Measurements from ENCODE around the gene GMIP. TPM values are rescaled to one million over a fixed set of nuclear protein-coding genes. Genes with fewer than 3 reads are reported as not detected.

The GMIP gene
- total and polyA plus RNA-seq, 2 experiments from 2014 or later, result 5.1 to 22.1 TPM

- H3K79me2 ChIP-seq (replicated peaks; ENCODE audit: insufficient read depth), result no peaks in the 10 kb centered on the region
- H3K27ac ChIP-seq (ENCODE audit: low read depth), result peak overlapping the region; percentile 57; the same call in 1 of the 2 replicates
- Mint-ChIP-seq H3K27me3 (ENCODE audit: insufficient read depth, low read depth, poor library complexity) (peaks cover 6% of the 10 kb centered on the region), H3K4me1 (peaks cover 23% of the 10 kb centered on the region), H3K27ac (peak overlapping the region; percentile 69), H3K9me3 (no peaks in the 10 kb centered on the region), H3K36me3 (ENCODE audit: low read depth) (no peaks in the 10 kb centered on the region), H3K4me3 (peak overlapping the region; percentile 23; the same call in 1 of the 3 replicates)
- H3K36me3 ChIP-seq (ENCODE audit: insufficient read depth), result no peaks in the 10 kb centered on the region
- no peak overlapping the region for H2AFZ ChIP-seq
- no peak overlapping the region for H3K4me3 ChIP-seq
- no peaks in the 10 kb centered on the region for H3K27me3 ChIP-seq (ENCODE audit: insufficient read depth)
- no peak for TF ChIP-seq CTCF (conservative IDR thresholded peaks at IDR 0.05; ENCODE audit: low read depth in 2 of 2)
- TF ChIP-seq JUNB (IDR thresholded peaks at IDR 0.05; ENCODE audit: unreplicated experiment), result no peak
- no peak for TF ChIP-seq ZNF331 (CRISPR knock-in tag; IDR thresholded peaks at IDR 0.05; ENCODE audit: low read depth)
- no peak for TF ChIP-seq EZH2 (IDR thresholded peaks at IDR 0.05; ENCODE audit: low read depth, unreplicated experiment)
- no peak for TF ChIP-seq ETS1 (IDR thresholded peaks at IDR 0.05)
- no peak for TF ChIP-seq POLR2AphosphoS5 (IDR thresholded peaks at IDR 0.05; ENCODE audit: low read depth)
- no peak for TF ChIP-seq NANOG (IDR thresholded peaks at IDR 0.05; ENCODE audit: borderline replicate concordance)
- no peak for TF ChIP-seq ZNF114 (CRISPR knock-in tag; IDR thresholded peaks at IDR 0.05)
- no peak for TF ChIP-seq REST (IDR thresholded peaks at IDR 0.05; ENCODE audit: unreplicated experiment)
- TF ChIP-seq CREB1 (CRISPR knock-in tag; IDR thresholded peaks at IDR 0.05; ENCODE audit: low read depth), result no peak
- no peak for TF ChIP-seq ZNF462 (CRISPR knock-in tag; IDR thresholded peaks at IDR 0.05)
- no peak for TF ChIP-seq EZH2phosphoT487 (IDR thresholded peaks at IDR 0.05; ENCODE audit: unreplicated experiment)
- TF ChIP-seq STAT1 (IDR thresholded peaks at IDR 0.05; ENCODE audit: unreplicated experiment), result no peak
- ATAC-seq (peak; percentile 78), DNase-seq (ENCODE audit: low spot score) (peak; percentile 48)
- H3K4me2 ChIP-seq, result 0 out of 2 replicates have a peak overlapping the region, but pooled peaks have one; percentile 16
- H3K4me1 ChIP-seq (ENCODE audit: insufficient read depth), result peaks cover 16% of the 10 kb centered on the region; the same call in 1 of the 2 replicates
- no peaks in the 10 kb centered on the region for H3F3A ChIP-seq (replicated peaks; ENCODE audit: low read depth)
- H4K20me1 ChIP-seq (replicated peaks; ENCODE audit: insufficient read depth), result no peaks in the 10 kb centered on the region
- H3K9me2 ChIP-seq (ENCODE audit: insufficient read depth), result 0 out of 2 replicates have a peak, but pooled peaks cover 5% of the 10 kb centered on the region
These were observed 40.6 kb downstream of the GMIP start for GRCh38 chr19:19602713-19603324.

Measured in GM23338 (cell line).